ENCODE measurements around the gene PLEKHF1. TPM values are rescaled to one million over a fixed set of nuclear protein-coding genes. Genes with fewer than 3 reads are reported as not detected.
"Not testable (repeated sequence)": the region's sequence is repeated elsewhere in the genome, so short reads cannot be mapped to it uniquely, and the experiment has no call there.

PLEKHF1 gene
- total and polyA plus RNA-seq, 2 donors (not counting 1 experiment from before 2014, with no cell fraction given), result 5.2 to 72.5 TPM

DNA sequence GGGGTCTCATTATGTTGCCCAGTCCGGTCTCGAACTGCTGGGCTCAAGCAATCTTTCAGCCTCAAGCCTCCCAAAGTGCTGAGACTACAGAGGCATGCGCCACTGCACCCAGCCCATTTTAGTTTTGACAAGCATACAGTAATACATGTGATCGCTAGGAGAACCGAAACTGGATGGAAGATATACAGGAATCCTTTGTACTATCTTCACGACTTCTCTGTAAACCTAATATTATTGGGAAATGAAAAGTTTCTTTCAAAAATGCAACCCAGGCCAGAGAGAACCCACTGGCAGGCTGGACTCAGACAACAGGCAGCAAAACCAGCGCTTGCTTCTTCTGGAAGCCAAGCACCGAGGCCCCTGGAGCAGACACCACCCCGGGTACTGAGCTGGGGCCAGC lies 40.4 kb downstream of the PLEKHF1 start:
- Histone ChIP-seq H3K4me2 (ENCODE audit: extremely low read depth, insufficient read depth, low read length) (no peak overlapping the region), H3K79me2 (ENCODE audit: control insufficient read depth, insufficient read depth, low read length) (peaks cover 8% of the 10 kb centered on the region), H3K9me3 (ENCODE audit: control insufficient read depth, insufficient read depth, low read depth, low read length) (no peaks in the 10 kb centered on the region), H2AFZ (ENCODE audit: low read length) (no peak overlapping the region), H3K4me3 (replicated peaks in 1 of 4; ENCODE audit: control extremely low read depth in 1 of 4, insufficient read depth in 1 of 4, low read depth in 3 of 4, low read length in 4 of 4) (no peak overlapping the region), H4K20me1 (ENCODE audit: control insufficient read depth, extremely low read depth, insufficient read depth, low read length) (no peaks in the 10 kb centered on the region), H3K27ac (ENCODE audit: insufficient read depth, low read length) (no peak overlapping the region), H3K27me3 (ENCODE audit: control insufficient read depth, insufficient read depth, low read length) (no peaks in the 10 kb centered on the region), H3K4me1 (ENCODE audit: control insufficient read depth, extremely low read depth, insufficient read depth, low read length) (no peaks in the 10 kb centered on the region), H3K36me3 (ENCODE audit: control insufficient read depth, insufficient read depth, low read length) (peaks cover 5% of the 10 kb centered on the region), H3K9ac (ENCODE audit: insufficient read depth, low read length) (no peak overlapping the region)
- TF ChIP-seq EZH2 (IDR thresholded peaks at IDR 0.05; ENCODE audit: low read length, missing control alignments) (no peak), CTCF (conservative IDR thresholded peaks at IDR 0.05 in 1 of 2, IDR thresholded peaks at IDR 0.05 in 1 of 2; ENCODE audit: low read depth in 1 of 2, low read length in 2 of 2) (no peak)
- no peak for DNase-seq (ENCODE audit: low read depth in 2 of 2)

DNA sequence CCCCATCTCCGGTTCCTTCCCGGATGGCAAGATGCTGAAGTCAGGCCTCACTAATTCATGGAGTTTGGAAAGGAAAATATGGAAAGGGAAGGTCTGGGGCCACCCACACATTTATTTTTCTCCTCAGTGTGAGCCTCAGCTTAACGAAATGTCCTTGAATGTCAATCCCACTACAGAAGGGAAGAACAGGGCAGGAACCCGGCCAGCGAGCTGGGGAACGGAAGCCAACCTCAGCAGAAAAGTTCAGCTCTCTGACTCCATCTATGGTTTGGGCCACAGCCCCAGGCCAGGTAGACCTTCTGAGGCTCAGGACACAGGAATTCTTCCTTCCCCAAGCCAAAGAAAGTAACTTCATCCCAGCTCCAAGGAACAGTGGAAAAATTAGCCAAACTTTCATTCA lies 41.4 kb downstream of the PLEKHF1 start:
- Histone ChIP-seq H3K9ac (ENCODE audit: insufficient read depth, low read length) (no peak overlapping the region), H3K9me3 (ENCODE audit: control insufficient read depth, insufficient read depth, low read depth, low read length) (no peaks in the 10 kb centered on the region), H2AFZ (ENCODE audit: low read length) (no peak overlapping the region), H3K27me3 (ENCODE audit: control insufficient read depth, insufficient read depth, low read length) (no peaks in the 10 kb centered on the region), H3K27ac (ENCODE audit: insufficient read depth, low read length) (no peak overlapping the region), H3K36me3 (ENCODE audit: control insufficient read depth, insufficient read depth, low read length) (peaks cover 5% of the 10 kb centered on the region), H3K4me3 (replicated peaks in 1 of 4; ENCODE audit: control extremely low read depth in 1 of 4, insufficient read depth in 1 of 4, low read depth in 3 of 4, low read length in 4 of 4) (no peak overlapping the region), H4K20me1 (ENCODE audit: control insufficient read depth, extremely low read depth, insufficient read depth, low read length) (no peaks in the 10 kb centered on the region), H3K79me2 (ENCODE audit: control insufficient read depth, insufficient read depth, low read length) (peaks cover 11% of the 10 kb centered on the region), H3K4me2 (ENCODE audit: extremely low read depth, insufficient read depth, low read length) (no peak overlapping the region), H3K4me1 (ENCODE audit: control insufficient read depth, extremely low read depth, insufficient read depth, low read length) (no peaks in the 10 kb centered on the region)
- TF ChIP-seq EZH2 (IDR thresholded peaks at IDR 0.05; ENCODE audit: low read length, missing control alignments) (no peak), CTCF (conservative IDR thresholded peaks at IDR 0.05 in 1 of 2, IDR thresholded peaks at IDR 0.05 in 1 of 2; ENCODE audit: low read depth in 1 of 2, low read length in 2 of 2) (no peak)
- no peak for DNase-seq (ENCODE audit: low read depth in 2 of 2)

GRCh38 chr19:29708554-29709439 lies 43.5 kb downstream of the PLEKHF1 start:
- H4K20me1 ChIP-seq (ENCODE audit: control insufficient read depth, extremely low read depth, insufficient read depth, low read length), result no peaks in the 10 kb centered on the region
- no peak overlapping the region for H3K4me2 ChIP-seq (ENCODE audit: extremely low read depth, insufficient read depth, low read length)
- no peak overlapping the region for H3K27ac ChIP-seq (ENCODE audit: insufficient read depth, low read length)
- no peak overlapping the region for H3K4me3 ChIP-seq (replicated peaks in 1 of 4; ENCODE audit: control extremely low read depth in 1 of 4, insufficient read depth in 1 of 4, low read depth in 3 of 4, low read length in 4 of 4)
- H3K79me2 ChIP-seq (ENCODE audit: control insufficient read depth, insufficient read depth, low read length), result peaks cover 13% of the 10 kb centered on the region
- H3K27me3 ChIP-seq (ENCODE audit: control insufficient read depth, insufficient read depth, low read length), result no peaks in the 10 kb centered on the region
- no peaks in the 10 kb centered on the region for H3K9me3 ChIP-seq (ENCODE audit: control insufficient read depth, insufficient read depth, low read depth, low read length)
- H3K4me1 ChIP-seq (ENCODE audit: control insufficient read depth, extremely low read depth, insufficient read depth, low read length), result no peaks in the 10 kb centered on the region
- TF ChIP-seq EZH2 (IDR thresholded peaks at IDR 0.05; ENCODE audit: low read length, missing control alignments) (no peak), CTCF (conservative IDR thresholded peaks at IDR 0.05 in 1 of 2, IDR thresholded peaks at IDR 0.05 in 1 of 2; ENCODE audit: low read depth in 1 of 2, low read length in 2 of 2) (no peak)
- no peak overlapping the region for H3K9ac ChIP-seq (ENCODE audit: insufficient read depth, low read length)
- no peak overlapping the region for H2AFZ ChIP-seq (ENCODE audit: low read length)
- DNase-seq (ENCODE audit: low read depth in 2 of 2), result no peak
- peaks cover 2% of the 10 kb centered on the region for H3K36me3 ChIP-seq (ENCODE audit: control insufficient read depth, insufficient read depth, low read length)

DNA sequence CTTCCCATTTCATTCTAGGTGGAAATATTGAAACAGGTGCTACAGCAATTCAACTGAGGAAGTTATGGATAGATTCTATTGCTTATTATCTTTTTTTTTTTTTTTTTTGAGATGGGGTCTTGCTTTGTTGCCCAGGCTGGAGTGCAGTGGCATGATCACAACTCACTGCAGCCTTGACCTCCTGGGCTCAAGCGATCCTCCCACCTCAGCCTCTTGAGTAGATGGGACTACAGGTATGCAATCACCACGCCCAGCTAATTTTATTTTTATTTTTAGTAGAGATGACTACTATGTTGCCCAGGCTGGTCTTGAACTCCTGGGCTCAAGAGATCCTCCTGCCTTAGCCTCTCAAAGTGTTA lies 44.2 kb downstream of the PLEKHF1 start:
- not testable (repeated sequence) for H3K4me2 ChIP-seq (ENCODE audit: extremely low read depth, insufficient read depth, low read length); H3K9me3 ChIP-seq (ENCODE audit: control insufficient read depth, insufficient read depth, low read depth, low read length); H2AFZ ChIP-seq (ENCODE audit: low read length); H3K36me3 ChIP-seq (ENCODE audit: control insufficient read depth, insufficient read depth, low read length); H3K27ac ChIP-seq (ENCODE audit: insufficient read depth, low read length); H4K20me1 ChIP-seq (ENCODE audit: control insufficient read depth, extremely low read depth, insufficient read depth, low read length); H3K27me3 ChIP-seq (ENCODE audit: control insufficient read depth, insufficient read depth, low read length); H3K4me3 ChIP-seq (replicated peaks in 1 of 4; ENCODE audit: control extremely low read depth in 1 of 4, insufficient read depth in 1 of 4, low read depth in 3 of 4, low read length in 4 of 4); DNase-seq (ENCODE audit: low read depth in 2 of 2); H3K9ac ChIP-seq (ENCODE audit: insufficient read depth, low read length); H3K4me1 ChIP-seq (ENCODE audit: control insufficient read depth, extremely low read depth, insufficient read depth, low read length)
- H3K79me2 ChIP-seq (ENCODE audit: control insufficient read depth, insufficient read depth, low read length), result peaks cover 14% of the 10 kb centered on the region

Measured in fibroblast of lung (primary cell).